Esophagus muscularis mucosa (tissue), 4 donors: ENCODE results near the gene GNG8. TPM values are rescaled to one million over a fixed set of nuclear protein-coding genes. Genes with fewer than 3 reads are reported as not detected.
A peak's percentile ranks its signal among the peaks of the same experiment; 100 is the strongest.

Experiments used
- DNase-seq: peaks from one replicate; pipeline ENCODE4 v3.0.0-alpha.2; 2017; ENCODE audit errors: extremely low spot score
- H3K27ac ChIP-seq, 4 donors: fragments of 200-600 bp; sonication (generic); replicated peaks in 1 of 4; 1 replicate in 3 of 4; 2 replicates in 1 of 4; pipeline ENCODE4 v1.5.1; 2016 to 2019; ENCODE audit warnings: mild to moderate bottlenecking in 1 of 4
- H3K27me3 ChIP-seq, 4 donors: fragments of 200-600 bp; sonication (generic); one replicate each; pipeline versions ENCODE4 v1.5.1 to v1.6.0; 2016 to 2019
- H3K36me3 ChIP-seq, 4 donors: fragments of 200-600 bp; sonication (generic); one replicate each; pipeline ENCODE4 v1.5.1; 2016 to 2019
- H3K4me1 ChIP-seq, 4 donors: fragments of 200-600 bp; sonication (generic); one replicate each; pipeline ENCODE4 v1.5.1; 2016 to 2019
- H3K4me3 ChIP-seq, 4 donors: fragments of 200-600 bp; sonication (generic); 1 replicate in 2 of 4; 2 replicates in 2 of 4; pipeline ENCODE4 v1.5.1; 2016 to 2019; ENCODE audit warnings: mild to moderate bottlenecking in 4 of 4, moderate library complexity in 1 of 4
- H3K9me3 ChIP-seq, 4 donors: fragments of 200-600 bp; sonication (generic); 1 replicate in 3 of 4; 2 replicates in 1 of 4; pipeline ENCODE4 v1.5.1; 2016 to 2019
- CTCF ChIP-seq, 3 experiments: fragments of 200-600 bp in 2 of 3; fragments of 450-650 bp in 1 of 3; sonication (generic) in 2 of 3; IDR thresholded peaks; one replicate each; pipeline ENCODE4 v1.5.1; 2017 to 2019; ENCODE audit warnings: antibody characterized with exemption in 3 of 3, mild to moderate bottlenecking in 2 of 3, moderate library complexity in 1 of 3
- EP300 ChIP-seq: sonication (generic); formaldehyde crosslinking; IDR thresholded peaks from one replicate; pipeline ENCODE4 v1.6.1; 2017; ENCODE audit warnings: antibody characterized with exemption
- POLR2A ChIP-seq: fragments of 450-650 bp; IDR thresholded peaks from one replicate; pipeline ENCODE4 v1.6.1; 2017; ENCODE audit warnings: antibody characterized with exemption, moderate library complexity, mild to moderate bottlenecking, low read depth
- POLR2AphosphoS5 ChIP-seq, 2 donors: sonication (generic); formaldehyde crosslinking; IDR thresholded peaks; one replicate each; pipeline ENCODE4 v1.6.1; 2017; ENCODE audit warnings: antibody characterized with exemption in 2 of 2
- WGBS: methylation state at CpG from one replicate; pipeline ENCODE4 v1.1.5; 2018; 5-methylcytosine and 5-hydroxymethylcytosine counted together
- intact Hi-C: fragments of 100-400 bp; cut with DNase I; formaldehyde crosslinking; loops from one replicate; pipeline ENCODE4 v1.15.1; 2023
- total RNA-seq, 4 donors: library from RNA; depleted of rRNA; stranded (reverse); fragments of >200 nt; gene quantifications; one replicate each; pipeline versions ENCODE4 v1.1.0 to v1.2.1, GENCODE V29; 2016

The GNG8 gene
- total RNA-seq, 4 donors from 2014 or later: not detected

GRCh38 chr19:46626446-46626845 is 9.6 kb downstream of the GNG8 start:
- intact Hi-C loops: no loop called here
- no peak overlapping the region for H3K4me3 ChIP-seq
- no peaks in the 10 kb centered on the region for H3K9me3 ChIP-seq
- H3K36me3 ChIP-seq: no peaks in the 10 kb centered on the region
- no peaks in the 10 kb centered on the region for H3K27me3 ChIP-seq
- DNase-seq: no peak
- 68% methylated on average over 13 of the region's 14 CpGs for WGBS
- peak overlapping the region; percentile 71 to 85 (median 80) for H3K27ac ChIP-seq
- H3K4me1 ChIP-seq: peaks cover 19 to 62% (median 55%) of the 10 kb centered on the region in 4 donors
- TF ChIP-seq POLR2A: no peak
- no peak for TF ChIP-seq EP300
- no peak for TF ChIP-seq CTCF (IDR thresholded peaks at IDR 0.05)

GRCh38 chr19:46625731-46626130 is 10.3 kb downstream of the GNG8 start:
- Histone ChIP-seq H3K27me3 (no peaks in the 10 kb centered on the region), H3K36me3 (no peaks in the 10 kb centered on the region), H3K9me3 (no peaks in the 10 kb centered on the region), H3K27ac (peak overlapping the region; percentile 71 to 85 (median 80)), H3K4me3 (no peak overlapping the region), H3K4me1 (peaks cover 24 to 64% (median 59%) of the 10 kb centered on the region in 4 donors)
- intact Hi-C loops: no loop called here
- no peak for TF ChIP-seq POLR2AphosphoS5 (IDR thresholded peaks at IDR 0.05)
- TF ChIP-seq POLR2A: no peak
- no peak for TF ChIP-seq CTCF (IDR thresholded peaks at IDR 0.05)
- TF ChIP-seq EP300: no peak
- 79% methylated on average over 12 of the region's 12 CpGs for WGBS
- no peak for DNase-seq

- peaks cover 31 to 70% (median 65%) of the 10 kb centered on the region in 4 donors for H3K4me1 ChIP-seq
- H3K9me3 ChIP-seq: no peaks in the 10 kb centered on the region
- H3K27me3 ChIP-seq: no peaks in the 10 kb centered on the region
- 31% methylated on average over 13 of the region's 13 CpGs for WGBS
- TF ChIP-seq EP300 (peak; percentile 32), POLR2AphosphoS5 (IDR thresholded peaks at IDR 0.05) (peak; percentile 15 to 69), POLR2A (no peak), CTCF (IDR thresholded peaks at IDR 0.05) (no peak)
- DNase-seq: peak; percentile 95
- H3K4me3 ChIP-seq: peak within 1 kb of the TSS; percentile 19 to 48 (median 28)
- H3K36me3 ChIP-seq: no peaks in the 10 kb centered on the region
- peak within 1 kb of the TSS; percentile 71 to 85 (median 80) for H3K27ac ChIP-seq
- intact Hi-C loops: no loop called here
Observed at GRCh38 chr19:46624958-46625661, 10.9 kb downstream of the GNG8 start, which contains the start of gene PTGIR. Gene PTGIR (minus strand): TSS chr19:46625089. CDS start chr19:46624225, 864 bp downstream.

- no peak for DNase-seq
- H3K27me3 ChIP-seq: no peaks in the 10 kb centered on the region
- TF ChIP-seq CTCF (IDR thresholded peaks at IDR 0.05) (no peak), POLR2AphosphoS5 (IDR thresholded peaks at IDR 0.05) (no peak), POLR2A (no peak), EP300 (no peak)
- intact Hi-C loops: no loop called here
- peaks cover 40 to 81% (median 76%) of the 10 kb centered on the region in 4 donors for H3K4me1 ChIP-seq
- H3K9me3 ChIP-seq: no peaks in the 10 kb centered on the region
- WGBS: 84% methylated on average over 7 of the region's 35 CpGs
- no peaks in the 10 kb centered on the region for H3K36me3 ChIP-seq
- peak overlapping the region; percentile 71 to 85 (median 80) for H3K27ac ChIP-seq
- H3K4me3 ChIP-seq: peak overlapping the region; percentile 19 to 48 (median 28)
Observed at GRCh38 chr19:46623915-46624502, 12.0 kb downstream of the GNG8 start.
